HK-2 (cell line): ENCODE measurements around the gene NCK2.

Experiments used
- DNase-seq: peaks from one replicate; pipeline ENCODE4 v3.0.0-alpha.2; 2018; ENCODE audit not compliant: unreplicated experiment

Gene NCK2

GRCh38 chr2:105744909-105745853, at the start of gene NCK2:
NCK2 (plus strand) TSS chr2:105744912; CDS start chr2:105855064, 110,152 bp downstream.
- peak; percentile 38 for DNase-seq

GRCh38 chr2:105697781-105698449, 46.8 kb upstream of the NCK2 start:
- DNase-seq = no peak

GRCh38 chr2:105698820-105699219, 45.9 kb upstream of the NCK2 start:
- no peak for DNase-seq

GRCh38 chr2:105701042-105701441, 43.7 kb upstream of the NCK2 start:
- no peak for DNase-seq

- DNase-seq = no peak
Measured at GRCh38 chr2:105708697-105709096, 36.0 kb upstream of the NCK2 start.

GRCh38 chr2:105711394-105711793, 33.3 kb upstream of the NCK2 start:
- DNase-seq = no peak

- no peak for DNase-seq
Measured at GRCh38 chr2:105712166-105712915, 32.4 kb upstream of the NCK2 start.

- DNase-seq = no peak
Measured at GRCh38 chr2:105712981-105713596, 31.6 kb upstream of the NCK2 start.

- DNase-seq = no peak
Measured at GRCh38 chr2:105714141-105714540, 30.6 kb upstream of the NCK2 start.

- no peak for DNase-seq
Measured at GRCh38 chr2:105718846-105719481, 25.7 kb upstream of the NCK2 start.

GRCh38 chr2:105721991-105722511, 22.7 kb upstream of the NCK2 start:
- DNase-seq = no peak

- no peak for DNase-seq
Measured at GRCh38 chr2:105722726-105723297, 21.9 kb upstream of the NCK2 start.

- DNase-seq = no peak
Measured at GRCh38 chr2:105723431-105723830, 21.3 kb upstream of the NCK2 start.

- no peak for DNase-seq
Measured at GRCh38 chr2:105725388-105725787, 19.3 kb upstream of the NCK2 start.

- DNase-seq = no peak
Measured at GRCh38 chr2:105730170-105730569, 14.5 kb upstream of the NCK2 start.

- DNase-seq = no peak
Measured at GRCh38 chr2:105731511-105731910, 13.2 kb upstream of the NCK2 start.

- DNase-seq = no peak
Measured at GRCh38 chr2:105732101-105732500, 12.6 kb upstream of the NCK2 start.

GRCh38 chr2:105732955-105733607, 11.6 kb upstream of the NCK2 start:
- no peak for DNase-seq

GRCh38 chr2:105733875-105734274, 10.8 kb upstream of the NCK2 start:
- DNase-seq = no peak
